Stimulated activated CD8-positive, alpha-beta memory T cell treated with anti-CD3 and anti-CD28 coated beads, Interleukin-12 subunit alpha, Interleukin-12 subunit beta, amount 100 ng/mL, for 4 hours (primary cell): ENCODE data around the gene AUH.

Experiments
- DNase-seq: peaks from one replicate; pipeline ENCODE4 v3.0.0-alpha.2; 2020; ENCODE audit warnings: low read depth

AUH gene

DNA sequence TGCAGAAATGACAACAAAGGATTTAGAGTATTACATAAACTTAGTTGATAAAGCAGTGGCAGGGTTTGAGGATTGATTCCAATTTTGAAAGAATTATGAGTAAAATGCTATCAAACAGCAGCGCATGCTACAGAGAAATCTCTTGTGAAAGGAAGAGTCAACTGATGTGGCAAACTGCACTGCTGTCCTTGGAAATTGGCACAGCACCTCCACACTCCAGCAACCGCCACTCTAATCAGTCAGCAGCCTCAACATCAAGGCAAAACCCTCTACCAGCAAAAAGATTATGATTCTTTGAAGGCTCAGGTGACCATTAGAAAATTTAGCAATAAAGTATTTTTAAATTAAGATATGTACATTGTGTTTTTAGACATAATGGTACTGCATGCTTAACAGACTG is 66.4 kb downstream of the AUH start:
- DNase-seq, result no peak

DNA sequence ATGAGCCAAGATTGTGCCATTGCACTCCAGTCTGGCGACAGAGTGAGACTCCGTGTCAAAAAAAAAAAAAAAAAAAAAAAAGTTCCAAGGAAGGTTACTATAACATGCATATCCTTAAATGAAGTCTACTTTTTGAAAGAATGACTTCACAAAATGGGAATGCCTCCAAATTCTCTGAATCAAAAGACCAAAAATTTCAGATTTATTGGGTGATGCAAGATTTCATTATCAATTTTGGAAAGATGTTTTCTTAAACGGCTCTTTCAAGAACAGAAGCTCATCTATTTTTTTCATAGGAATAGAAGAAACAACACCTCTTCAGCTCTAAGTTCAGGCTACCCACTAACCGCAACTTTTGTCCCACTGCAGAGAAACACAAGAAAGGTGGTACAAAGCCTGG is 69.9 kb downstream of the AUH start:
- DNase-seq, result no peak

DNA sequence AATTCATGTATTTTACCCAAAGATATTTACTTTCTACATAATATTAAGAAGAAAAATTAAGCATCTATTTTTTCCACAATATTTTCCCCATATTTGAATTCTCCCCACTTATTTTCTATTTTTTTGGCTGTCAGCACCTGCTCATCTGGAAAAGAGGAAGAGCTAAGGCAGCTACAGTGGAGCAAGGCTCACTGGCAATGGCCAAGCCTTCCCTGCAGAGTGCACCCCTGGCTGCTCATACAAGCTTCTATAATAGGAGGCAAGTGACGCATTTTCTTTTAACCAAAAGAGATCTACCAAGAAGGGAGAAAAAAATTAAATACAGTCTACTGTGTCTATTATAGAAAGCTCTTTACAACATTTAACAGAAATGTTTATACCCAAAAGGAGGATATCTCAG is 72.5 kb downstream of the AUH start:
- DNase-seq, result no peak

DNA sequence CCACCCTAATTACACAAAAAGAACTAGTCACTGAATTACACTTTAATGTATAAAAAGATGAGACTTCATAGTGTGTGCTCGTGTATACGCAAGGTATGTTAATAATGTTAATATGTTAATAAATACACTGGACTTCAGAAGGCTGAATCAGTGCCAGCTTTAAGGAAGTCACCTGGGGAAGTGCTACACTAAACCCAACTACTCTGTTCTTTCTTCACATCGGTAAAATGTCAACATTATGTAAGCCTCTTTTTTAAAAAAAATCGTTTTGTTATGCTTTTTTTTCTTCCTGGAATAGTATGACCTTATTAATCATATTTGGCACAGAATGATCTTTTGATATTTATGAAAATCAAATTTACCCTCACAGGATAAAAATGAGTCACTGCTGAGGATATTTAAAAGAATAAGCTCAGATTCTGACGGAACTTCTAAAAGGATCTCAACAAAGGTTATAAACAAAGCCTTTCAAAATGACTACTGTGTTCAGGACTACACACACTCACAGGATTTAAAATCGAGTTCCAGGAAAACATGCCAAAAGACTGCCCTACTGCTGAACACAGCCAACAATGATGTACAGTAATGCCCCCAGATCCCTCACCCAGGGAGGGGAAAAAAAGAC is 75.9 kb downstream of the AUH start:
- no peak for DNase-seq

DNA sequence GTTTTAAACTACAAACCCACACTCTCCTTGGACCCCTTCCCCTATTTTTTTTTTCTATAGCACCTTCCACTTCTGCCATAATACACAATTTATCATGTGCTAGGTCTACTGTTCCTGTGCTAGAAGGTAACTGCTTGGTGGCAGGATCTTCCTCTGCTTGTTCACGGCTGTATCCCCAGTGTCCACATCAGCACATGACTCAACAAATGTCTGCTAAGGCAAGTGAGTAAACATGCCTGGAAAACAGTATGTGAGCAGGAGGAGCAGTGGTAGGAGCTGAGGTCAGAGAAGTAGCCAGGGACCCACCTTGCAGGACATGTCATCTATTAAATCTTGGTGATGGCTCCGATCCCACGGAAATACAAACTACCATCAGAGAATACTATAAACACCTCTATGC is 79.4 kb downstream of the AUH start:
- no peak for DNase-seq

DNA sequence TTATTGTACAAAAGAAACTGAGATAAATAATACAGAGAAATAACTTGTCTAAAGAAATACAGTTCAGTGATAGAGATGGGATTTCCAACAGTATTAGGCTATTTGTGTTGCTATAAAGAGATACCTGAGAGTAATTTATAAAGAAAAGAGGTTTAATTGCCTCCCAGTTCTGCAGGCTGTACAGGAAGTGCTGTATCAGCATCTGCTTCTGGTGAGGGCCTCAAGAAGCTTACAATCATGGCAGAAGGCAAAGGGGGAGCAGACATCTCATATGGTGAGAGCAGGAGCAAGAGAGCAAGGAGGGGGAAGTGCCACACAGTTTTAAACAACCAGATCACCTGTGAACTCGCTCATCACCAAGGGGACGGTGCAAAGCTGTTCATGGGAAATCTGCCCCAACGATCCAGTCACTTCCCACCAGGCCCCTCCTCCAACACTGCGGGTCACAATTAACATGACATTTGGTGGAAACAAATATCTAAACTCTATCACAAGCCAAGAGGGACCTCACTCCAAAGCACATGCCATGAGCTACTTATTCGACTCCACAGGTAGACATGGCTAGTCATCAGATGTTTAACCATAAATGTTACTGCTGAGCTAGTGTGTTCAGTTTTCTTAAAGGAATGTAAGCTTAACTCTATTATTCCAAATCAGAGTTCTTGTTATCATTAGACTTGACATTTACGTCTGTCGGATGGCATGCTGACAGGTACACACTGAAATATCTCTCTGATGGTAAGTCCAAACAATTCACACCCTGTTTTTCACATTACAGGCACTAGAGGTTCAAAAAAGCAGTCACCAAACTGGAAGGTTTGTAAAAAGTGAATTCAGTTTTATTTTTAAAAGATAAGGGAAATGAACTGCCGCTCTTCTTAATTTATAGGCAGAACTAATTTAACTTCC is 82.2 kb downstream of the AUH start:
- DNase-seq, result no peak

DNA sequence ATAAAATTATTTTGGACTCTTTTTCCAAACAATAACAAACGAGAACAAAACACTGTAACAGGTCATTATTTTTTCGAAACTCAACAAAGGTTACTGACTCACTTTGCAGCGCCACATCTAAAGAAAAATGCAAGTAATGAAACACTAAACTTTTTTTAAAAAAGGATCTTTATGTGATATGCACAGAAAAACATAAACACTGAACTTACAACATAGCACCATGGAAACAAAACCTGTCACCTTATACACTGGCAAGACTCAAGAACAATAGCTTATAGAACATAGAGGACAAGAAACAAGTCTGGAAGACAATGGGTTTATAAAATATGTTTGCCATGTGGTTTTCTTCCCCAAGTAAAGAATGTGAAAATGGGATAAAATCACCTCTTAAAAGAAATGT is 85.2 kb downstream of the AUH start:
- no peak for DNase-seq

DNA sequence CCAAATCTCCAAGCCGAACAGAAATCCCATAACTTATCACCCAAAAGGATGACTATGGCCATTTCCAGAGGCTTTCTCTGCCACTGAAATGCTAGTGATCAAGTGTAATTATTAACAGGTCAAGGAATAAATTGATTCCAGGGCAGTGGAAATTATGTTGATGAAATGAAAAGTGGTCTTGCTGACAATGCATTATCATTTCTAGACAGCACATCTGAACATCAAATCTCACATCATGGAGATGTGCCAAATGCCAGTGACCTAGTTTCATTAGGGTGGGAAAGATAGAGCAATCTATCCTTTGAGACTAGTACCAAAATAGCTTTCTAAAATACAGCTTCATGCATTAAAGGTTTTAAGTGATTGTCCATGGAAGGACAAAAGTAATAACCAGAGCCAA is 86.1 kb downstream of the AUH start:
- no peak for DNase-seq

DNA sequence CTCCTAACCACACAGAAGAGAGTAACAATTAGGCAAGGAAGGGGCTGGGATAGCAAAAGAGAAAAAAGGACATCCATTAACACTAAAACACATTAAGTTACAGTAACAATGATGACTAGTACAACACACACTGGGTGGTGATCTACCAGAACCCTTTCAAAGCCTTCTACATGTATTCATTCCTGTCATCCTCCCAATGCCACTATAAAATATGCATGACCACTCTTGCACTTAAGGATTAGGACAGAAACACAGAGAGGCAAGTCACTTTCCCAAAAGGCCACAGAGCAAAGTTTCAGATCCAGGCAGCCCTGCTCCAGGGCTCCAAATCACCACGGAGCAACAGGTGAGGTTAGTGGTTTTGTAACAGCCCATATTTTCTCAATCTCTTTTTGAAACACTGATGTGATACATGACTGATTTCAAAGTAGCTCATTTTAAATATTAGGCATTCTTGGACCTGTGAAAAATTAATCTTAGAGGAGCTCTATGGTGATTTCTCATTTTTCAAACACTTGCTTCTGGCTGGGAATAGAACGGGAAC is 86.7 kb downstream of the AUH start:
- no peak for DNase-seq

DNA sequence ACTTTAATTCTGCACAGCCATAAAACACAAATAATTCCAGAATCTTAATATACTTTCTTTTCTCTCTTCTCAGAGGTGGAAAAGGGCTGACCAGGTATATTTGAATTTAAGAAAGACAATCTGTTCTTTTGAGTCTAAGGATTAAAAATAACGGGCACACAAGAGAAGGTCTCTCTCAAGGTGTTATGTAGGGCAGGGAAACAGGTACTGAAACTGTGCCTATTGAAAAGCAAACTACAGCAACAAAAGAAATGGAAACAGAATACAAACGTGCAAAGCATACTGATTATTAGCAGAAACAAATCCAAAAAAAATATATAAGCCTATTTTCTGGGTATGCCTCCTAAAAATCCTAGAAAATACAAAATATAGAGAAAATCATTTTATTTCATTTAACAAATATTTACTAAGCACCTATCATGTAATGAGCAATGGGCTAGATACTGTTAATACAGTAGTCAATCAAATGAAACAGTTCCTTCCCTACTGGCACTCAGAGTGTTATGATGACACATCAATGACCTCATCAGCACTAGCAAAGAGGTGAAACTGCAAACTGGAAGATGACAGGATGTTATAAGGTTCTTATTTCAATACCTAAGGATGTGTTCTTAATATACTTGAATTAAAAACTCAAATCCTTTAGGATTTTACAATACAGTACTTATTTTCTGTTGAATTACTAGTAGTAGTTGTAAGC is 87.7 kb downstream of the AUH start:
- DNase-seq, result no peak

DNA sequence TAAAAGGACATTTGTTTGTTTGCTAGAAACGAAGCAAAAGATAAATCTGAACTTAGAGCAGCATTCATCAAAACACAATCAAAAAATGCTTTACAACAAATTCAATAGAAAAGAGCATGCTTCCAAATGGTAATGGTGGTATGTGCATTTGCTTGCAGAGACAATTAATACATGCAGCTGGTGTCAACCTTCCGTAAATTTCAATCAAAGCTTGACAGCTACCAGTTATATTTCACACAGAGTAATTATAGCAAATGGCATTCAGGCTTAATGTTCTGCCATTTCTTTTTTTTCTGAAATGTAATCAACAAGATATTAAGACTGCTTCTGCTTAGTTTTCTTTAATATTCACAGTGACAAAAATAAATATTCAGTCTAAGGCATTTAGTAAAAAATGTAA is 90.6 kb downstream of the AUH start:
- no peak for DNase-seq

DNA sequence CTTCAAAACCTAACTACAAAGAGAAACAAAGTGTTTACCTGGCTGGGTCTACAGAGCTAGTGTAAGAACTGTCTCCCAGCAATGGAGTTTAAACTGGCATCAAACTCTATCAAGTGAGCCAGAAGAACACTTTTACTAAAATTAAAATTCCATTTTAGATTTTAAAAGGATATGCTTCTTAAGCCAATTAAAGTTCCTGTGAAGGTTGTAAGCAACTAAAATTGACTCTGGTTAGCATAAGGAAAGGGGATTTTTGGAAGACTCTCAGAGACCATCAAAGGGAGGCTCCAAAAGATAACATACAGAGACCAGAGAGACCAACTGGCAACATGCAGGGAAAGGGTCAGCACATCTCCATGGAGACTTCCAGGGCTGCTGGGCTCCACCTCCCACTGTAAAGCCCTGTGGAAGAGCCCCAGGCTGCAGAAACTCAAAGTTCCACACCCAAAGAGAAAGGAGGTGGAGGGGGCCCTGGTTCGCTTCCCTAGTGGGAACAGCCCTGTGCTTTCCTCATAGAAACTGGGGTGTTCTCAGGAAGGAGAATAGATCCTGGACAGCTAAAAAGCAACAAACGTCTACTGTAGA is 91.7 kb downstream of the AUH start:
- DNase-seq, result no peak

DNA sequence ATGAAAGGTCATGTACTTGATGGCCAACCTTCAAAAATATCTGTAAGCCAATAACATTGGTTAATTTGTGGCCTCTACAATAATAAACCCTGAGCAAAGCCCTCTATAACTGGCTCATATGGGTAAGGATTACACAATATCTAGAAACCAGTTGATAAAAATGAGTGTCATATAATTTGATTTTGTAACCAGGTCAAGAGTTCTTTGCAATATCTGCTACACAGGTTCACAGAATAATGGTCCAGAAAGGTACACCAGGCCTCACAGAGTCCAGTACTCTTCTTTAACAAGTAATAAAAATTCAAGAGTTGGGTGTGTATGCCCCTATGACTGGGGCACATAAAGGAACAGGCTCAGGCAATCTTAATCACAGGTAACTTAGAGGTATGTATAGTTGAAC is 95.3 kb downstream of the AUH start:
- DNase-seq, result no peak

DNA sequence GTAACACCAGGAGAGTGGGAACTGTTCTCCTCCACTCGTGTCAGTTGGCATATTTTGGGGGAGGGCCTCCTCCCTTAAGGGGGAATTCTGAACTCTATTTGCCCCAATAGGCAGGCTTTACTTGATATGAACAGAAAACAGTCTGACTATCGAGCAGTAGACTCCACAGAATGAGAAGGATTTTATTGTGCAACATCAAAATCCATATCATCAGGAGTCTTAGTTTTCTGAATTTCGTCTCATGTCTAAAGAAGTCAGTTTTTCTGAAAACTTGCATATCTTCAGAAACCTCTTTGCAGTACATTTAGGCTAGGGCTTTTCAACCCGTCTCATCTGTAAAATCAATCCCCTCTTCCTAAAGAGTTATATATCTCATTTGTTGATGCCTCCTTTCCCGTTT is 96.2 kb downstream of the AUH start:
- DNase-seq, result no peak

DNA sequence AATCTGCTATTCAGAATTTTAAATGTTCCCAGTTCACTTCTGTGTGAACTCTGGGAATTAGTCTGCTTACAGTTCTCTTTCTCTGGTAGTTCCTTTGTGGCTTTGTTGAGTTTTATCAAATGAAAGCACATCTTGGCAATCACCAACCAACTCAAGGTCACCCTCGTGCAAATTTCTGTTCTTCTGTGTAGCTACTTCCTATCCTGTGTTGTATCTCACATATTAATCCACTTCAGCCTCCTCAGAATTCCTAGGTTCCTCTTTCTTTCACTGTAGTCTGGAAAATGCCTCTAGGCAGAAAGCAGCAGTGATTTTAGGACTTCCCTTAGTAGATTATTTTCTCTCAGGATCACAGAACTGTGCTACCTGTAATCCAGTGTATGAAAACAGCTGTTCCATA is 100.3 kb downstream of the AUH start:
- DNase-seq, result no peak

DNA sequence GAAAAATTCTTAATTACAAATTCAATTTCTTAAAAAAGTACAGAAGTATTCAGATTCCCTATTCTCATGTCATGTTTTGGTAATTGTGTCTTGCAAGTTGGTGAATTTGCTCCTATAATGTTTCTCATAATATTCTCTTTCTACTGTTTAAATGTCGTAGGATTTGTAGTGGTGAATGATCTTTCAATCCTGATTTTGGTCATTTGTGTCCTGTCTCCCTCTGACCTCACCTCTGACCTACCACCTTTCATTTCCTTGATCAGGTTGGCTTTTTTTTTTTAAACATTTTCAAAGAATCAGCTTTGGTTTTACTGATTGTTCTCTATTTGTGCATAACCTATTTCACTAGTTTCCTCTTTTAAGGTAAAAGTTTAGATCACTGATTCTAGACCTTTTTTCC is 102.6 kb downstream of the AUH start:
- DNase-seq, result no peak

DNA sequence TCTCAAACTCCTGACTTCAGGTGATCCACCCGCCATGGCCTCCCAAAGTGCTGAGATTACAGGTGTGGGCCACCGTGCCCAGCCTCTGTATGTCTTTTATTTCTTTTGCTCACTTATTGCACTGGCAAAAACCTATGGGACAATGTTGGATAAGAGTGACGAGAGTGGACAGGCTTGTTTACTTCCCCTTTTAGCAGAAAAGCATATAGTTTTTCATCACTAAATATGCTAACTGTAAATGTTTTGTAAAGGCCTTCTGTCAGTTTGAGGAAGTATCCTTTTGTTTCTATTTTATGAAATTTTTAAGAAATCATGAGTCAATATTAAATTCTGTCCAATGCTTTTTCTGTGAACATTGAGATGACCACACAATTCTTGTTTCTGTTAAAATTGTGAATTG is 103.3 kb downstream of the AUH start:
- no peak for DNase-seq

DNA sequence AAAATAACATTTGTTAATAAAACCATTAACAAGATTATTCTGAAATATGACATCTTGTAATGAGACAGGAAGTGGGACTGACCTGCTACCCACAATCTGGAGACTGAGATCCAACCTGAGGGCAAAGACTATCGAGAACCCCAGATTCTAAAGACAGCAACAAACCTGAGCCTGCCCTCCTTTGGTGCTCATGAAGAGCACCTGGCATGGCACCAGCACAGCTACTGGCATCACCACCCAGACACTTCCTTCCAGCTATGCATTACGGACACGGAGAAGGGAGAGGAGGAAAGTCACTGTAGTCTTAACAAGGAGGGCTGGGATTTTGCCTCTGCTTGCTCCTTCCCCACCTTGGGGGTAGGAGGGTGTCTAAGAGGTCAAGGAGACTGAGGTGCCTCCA is 105.5 kb downstream of the AUH start:
- no peak for DNase-seq

DNA sequence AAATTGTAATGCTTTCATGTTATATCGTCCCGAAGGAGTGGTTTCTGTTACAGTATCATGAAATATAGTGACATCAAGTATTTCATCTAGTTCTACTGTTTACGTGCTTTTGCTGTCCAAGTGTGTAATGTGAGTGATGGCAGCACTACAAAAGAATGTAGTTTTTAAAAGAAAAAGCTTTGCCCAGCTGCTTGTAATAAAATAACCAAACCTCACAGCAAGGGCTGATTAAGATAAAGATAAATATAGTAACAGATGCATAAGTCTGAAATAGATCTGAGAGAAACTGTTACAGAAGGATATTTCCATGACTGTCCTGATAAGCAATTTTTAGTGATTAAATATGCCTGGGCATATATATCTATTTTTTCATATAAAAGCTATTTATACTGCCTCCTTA is 106.4 kb downstream of the AUH start:
- DNase-seq, result no peak

DNA sequence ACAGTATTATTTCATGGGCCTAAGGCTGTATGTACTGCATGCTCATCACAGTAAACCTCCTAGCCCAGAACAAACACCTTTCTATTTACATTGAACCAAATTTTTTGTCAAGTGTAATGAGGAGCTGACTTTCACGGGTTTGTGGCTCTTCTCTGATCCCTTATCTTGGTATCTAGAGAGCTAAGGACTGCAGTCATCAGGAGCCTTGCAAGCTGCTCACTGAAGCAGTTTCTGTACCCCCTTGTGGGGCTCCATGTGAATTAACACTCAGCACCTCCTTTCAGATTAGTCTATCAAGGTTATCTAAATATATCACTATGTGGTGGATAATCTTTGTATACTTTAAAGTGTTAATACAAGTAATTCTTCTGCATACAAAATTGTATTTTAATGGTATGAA is 108.2 kb downstream of the AUH start:
- DNase-seq, result no peak

DNA sequence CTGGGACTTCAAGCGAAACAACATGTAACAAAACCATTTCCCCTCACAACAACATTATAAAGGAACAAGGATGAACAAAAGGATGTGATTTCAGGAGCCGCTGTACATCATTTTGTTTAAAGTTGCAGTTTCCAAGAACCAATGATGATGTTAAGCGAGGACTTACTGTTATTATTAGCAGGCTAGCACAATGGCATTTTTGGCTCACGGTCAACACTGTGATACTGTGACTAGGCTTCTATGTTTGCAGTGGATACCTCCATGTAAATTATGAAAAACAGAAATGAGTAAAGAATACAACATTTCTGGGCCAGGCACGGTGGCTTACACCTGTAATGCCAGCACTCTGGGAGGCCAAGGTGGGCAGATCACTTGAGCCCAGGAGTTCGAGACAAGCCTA is 113.0 kb downstream of the AUH start:
- no peak for DNase-seq

DNA sequence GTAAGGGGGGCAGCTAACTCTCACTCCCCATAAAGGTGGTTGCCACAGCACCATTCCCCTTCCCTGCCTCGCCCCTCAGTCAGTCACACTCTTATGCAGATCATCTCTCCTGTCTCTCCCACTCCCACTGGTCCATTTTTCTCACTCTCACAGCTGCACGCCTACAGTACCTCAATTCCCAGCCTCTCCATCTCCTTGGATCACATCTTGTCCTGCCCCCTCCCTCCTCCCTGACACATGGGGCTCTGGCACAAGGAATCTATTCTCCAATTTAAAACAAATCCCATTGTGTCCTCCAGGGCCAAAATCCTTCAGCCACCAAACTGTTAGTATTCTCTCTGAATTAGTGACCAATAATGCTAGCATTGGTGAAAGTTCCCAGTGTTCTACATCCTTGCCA is 114.4 kb downstream of the AUH start:
- DNase-seq, result no peak

DNA sequence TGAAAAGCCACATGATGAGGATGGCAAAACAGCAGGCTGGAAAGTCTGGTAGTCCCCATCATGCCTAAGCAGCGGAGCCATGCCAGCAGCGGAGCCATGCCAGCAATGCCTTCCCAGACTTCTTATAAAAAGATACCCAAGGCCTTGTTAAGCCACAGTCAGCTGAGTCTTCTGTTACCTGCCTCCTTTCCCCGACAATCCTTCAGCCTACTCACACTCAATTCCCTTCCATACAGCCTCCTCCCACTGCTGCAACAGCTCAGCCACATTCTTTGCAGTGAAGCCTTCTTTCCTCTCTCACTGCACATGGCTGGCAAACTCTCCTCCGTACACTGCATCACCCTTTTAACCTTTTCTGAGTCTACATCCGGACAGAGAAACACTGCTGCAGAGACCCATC is 114.9 kb downstream of the AUH start:
- no peak for DNase-seq
